GM21576 (cell line): Measurements from ENCODE around the gene GLIS1.

Source experiments
- ATAC-seq: cut with Tn5 transposase; IDR thresholded peaks from one replicate; pipeline ENCODE4 v1.9.1; 2021; ENCODE audit warnings: mild to moderate bottlenecking, moderate library complexity; ENCODE audit not compliant: unreplicated experiment

Gene GLIS1

DNA sequence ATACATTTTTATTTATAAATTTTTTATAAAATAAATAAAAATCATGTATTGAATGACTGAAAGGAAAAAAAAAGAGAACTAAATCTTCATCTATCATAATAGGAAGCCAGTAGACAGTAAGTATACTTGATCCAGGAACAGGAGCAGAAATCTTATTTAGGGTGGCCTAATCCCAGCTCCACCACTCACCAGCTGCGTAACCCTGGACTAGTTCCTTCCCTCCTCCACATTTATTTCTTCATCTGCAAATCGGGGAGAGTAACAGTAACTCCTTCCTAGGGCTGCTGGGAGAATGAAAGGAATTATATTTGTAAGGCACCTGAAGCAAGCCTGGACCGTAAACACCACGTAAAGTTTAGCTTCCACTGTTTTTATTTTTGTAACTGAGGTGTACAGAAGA, 17.9 kb downstream of the GLIS1 start:
- ATAC-seq: no peak

DNA sequence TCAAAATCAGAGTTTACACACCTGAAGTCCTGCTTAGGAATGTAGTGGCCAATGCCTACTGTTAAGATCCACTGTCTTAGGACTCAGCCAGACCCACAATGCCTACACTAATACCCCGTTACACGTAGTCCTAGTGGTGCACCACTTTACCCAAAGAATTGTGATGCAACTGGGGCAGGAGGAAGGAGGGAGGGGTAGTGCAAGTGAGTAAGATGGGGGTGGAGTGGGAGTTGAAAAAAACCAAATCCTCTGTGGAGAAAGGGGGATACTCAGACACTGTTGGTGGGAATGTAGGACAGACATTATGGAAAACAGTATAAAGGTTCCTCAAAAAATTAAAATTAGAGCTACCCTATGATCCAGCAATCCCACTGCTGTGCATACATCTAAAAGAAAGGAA, 19.5 kb downstream of the GLIS1 start:
- ATAC-seq: no peak

DNA sequence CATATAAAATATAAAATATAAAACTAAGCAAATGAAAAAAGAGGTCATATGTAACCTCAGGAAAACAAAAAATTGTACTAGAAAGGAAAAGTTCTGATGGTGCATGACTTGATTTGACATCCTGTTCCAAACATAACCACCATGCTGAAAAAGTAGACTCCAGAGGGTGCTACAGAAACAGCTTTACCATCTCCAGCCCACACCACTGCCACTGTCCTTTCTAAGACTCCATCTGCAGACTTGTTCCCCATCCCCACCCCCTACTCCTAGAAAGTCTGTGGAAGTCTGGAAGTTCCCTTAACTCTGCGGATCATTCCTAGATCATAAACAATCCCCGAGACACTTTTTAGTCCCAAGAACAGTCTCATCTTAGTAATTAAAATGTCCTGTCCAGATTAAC, 20.5 kb downstream of the GLIS1 start:
- ATAC-seq: no peak

DNA sequence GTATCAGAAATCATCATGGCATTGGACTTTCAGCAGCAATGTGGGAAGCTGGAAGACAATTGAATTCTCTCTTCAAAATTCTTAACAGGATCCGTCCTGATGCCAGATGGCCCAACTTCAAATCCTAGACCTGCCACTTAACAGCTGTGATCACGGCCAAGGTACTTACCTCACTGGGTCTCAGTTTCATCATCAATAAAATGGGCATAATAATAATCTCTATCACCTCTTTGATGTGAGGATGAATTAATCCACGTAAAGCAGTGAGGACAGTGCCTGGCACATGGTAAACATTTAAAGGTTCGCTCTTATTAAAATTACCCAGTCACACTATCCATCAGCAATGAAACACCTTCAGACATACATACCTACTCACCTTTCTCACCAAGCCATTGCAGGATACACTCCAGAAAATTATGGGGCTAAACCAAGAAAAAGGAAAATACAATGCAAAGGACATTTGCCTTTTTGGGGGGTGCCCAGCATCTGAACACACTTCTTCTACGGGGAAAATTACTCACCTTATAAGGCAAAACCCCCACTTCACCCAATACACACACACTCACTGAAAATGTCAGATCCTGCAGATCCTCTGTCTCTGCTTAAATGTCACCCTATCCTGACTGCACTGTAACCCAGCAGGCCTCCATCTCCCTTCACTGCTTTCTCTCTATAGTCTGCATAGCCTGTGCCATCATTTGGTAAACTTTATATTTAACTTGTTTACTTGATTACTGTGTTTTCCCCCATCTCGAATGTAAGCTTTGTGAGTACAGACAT, 21.7 kb downstream of the GLIS1 start:
- no peak for ATAC-seq

DNA sequence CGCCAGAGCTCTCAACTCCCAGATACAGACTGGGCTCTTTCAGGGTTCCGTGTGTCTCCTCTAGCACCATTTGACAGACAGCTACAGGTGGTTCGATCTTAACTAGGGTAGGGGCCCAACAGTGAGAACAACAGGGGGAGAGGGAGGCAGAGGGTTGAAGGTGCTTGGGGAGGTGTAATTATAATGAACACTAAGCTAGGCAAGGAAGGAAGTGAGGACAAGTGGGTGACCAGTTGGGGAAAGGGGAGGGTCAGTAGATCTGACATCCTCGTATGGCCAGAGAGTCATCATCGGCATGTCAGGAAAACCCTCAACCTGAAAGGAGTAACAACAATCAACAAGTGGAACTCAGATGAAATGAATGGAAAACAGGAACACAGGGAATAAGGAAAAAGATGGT, 22.8 kb downstream of the GLIS1 start:
- no peak for ATAC-seq

DNA sequence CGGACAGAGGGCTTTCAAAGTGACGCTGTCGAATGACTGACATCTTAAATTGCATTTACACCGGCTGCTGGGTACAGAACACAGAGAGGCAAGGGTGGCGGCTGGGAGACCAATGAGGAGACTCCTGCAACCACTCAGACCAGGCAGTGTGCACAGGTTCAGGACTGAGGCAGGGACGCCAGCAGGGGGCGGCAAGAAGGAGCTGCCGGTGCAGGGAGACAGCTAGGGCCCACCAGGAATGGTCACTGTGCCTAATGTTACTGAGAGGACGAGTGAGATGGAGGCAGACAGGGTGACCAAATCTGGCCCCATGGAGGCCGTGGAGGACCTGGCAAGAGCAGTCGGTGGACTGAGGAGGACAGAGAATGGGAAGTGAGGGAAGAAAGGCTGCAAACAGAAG, 23.5 kb downstream of the GLIS1 start:
- ATAC-seq: no peak

DNA sequence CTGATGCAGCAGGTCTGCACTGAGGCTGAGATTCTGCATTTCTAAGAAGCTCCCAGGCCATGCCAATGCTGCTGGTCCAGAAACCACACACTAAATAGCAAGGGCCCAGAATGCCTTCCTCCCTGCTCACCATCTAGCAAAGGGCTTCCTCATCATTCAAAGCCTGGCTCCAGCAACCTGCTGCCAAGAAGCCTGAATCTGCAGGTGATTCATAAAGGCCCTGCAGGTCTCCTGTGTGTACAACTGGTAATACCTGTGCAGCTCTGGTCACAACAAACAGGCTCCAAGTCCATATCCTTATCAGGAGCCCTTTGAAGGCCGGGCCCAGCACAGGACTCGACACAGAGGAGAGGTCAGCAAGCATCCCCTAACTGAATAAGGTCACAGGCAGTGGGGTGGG, 26.7 kb downstream of the GLIS1 start:
- no peak for ATAC-seq

DNA sequence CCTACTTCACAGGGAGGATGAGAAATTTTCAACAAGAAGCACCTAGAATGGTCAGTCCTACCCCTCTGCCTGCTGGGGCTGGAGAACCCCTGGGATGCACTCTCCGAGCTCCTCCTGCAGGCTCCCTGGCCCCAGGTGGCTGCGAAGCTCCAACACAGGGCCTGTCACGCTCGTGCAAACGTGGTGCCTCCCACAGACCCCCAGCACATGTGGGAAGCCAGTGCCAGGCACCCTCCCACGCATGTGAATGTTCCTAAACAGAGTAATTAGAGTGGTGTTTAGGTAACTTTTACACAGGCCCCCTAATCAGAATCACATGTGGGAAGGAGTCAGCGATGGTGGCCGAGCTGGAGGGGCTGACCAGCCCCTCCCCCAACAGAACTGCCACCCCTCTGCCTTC, 28.4 kb downstream of the GLIS1 start:
- ATAC-seq: no peak

DNA sequence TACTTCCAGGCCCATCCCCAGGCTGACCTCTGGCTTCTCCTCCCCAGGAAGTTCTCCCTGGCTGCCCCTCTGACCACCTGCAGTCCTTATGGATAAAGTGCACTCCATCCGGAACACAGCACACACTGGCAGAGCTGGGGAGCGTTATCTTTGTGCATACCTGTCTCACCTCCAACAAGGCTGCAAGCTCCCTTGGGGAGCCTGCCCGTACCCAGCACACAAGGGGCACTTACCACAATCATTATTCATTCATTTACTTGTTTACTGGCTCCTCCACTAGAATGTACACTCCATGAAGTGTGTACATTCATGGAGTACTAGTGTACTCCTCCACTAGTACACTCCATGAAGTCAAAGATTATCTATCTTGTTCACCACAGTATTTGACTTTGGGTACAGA, 30.3 kb downstream of the GLIS1 start:
- ATAC-seq: no peak

DNA sequence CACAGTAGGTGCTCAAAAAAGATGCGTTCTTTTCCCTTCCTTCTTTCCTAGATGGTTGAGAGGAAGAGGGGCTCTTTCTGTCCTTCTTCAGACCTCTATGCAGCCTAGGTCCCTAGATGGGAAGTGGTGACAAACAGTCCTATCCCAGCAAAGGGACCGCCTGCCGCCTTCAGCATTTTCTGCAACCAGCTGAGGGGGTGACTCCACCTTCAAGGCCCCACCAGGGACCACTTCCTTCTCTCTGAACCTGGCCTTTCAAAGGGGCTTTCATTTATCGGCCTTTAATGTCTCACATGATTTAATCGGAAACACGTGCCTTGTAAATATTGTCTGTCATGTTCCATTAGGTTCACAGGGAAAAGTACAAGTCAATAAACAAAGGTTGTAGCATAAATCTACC, 32.6 kb downstream of the GLIS1 start:
- ATAC-seq: no peak

DNA sequence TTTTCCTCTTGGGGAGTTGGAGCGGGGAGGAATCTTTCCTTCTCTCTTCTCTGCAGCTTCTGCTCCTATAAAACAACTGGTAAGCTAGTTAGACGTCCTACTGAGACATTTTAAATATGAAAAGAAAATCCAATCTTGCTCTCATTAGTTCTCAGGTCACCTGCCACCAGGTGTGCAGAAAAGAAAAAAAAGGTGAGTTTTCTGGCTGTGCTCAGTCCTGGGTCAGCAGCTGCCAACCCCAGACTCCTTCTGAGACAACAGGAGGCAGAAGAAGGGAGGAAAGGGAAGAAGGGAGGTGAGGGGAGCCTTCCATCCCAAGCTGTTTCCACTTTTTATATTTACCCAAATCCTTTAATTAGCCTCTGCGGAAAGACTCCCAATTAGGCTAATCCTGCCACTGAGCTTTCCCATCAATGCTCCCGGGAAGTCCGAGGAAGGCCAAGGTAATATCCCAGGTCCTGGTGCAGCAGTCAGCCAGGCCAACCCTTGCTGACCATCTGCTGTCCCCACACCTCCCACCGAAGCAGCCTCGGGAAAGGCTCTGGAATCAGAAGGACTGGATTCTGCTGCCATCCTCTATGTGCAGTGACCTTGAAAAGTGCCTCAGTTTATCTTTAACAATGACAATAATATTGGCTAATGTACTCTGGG, 33.4 kb downstream of the GLIS1 start:
- ATAC-seq: no peak

DNA sequence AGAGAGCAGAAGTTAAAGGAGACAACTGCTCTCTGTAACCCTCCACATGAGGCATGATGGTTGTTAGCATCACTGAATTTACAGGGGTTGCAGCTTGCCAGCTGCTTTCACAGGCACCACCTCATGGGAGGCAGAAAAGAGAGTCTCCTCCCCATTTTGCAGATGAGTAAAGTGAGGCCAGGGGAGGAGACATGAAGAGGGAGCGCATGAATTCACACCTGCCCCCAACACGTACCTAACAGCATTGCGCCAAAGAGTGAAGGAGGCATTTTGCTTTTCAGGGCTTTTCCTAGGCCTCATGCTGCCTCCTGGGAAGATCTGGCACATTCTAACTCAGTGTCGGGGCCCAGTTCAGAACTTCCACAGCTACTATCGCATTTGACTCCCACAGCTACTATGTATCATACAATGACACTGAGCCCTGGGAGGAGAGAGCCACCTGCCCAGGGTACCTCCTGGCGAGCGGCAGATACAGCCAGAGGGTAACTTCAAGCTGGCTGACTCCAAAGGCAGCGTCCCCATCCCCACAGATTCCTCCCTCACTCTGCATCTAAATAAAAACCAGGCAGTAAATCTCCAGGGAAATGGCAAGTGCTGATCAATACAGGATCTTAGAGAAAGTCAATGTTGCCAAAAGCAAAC, 34.0 kb downstream of the GLIS1 start:
- ATAC-seq: no peak

DNA sequence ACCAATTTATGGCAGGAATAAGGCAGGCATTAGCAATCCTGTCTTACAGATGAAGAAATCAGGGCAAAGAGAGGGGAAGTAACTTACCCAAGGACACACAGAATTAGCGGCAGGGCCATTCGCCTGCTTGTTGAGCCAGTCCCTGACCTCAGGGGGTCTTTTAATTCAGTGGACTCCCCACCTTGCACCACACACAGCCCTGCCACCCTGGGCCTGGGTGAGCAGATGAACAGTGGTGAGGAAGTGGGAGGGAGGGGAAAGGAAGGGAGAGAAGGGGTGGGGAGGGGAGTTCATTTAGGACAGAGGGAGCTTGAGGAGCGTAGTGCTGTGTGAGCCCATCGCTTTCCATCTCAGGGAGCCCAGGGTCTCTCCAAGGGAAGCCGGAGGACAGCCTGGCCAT, 34.7 kb downstream of the GLIS1 start:
- no peak for ATAC-seq

DNA sequence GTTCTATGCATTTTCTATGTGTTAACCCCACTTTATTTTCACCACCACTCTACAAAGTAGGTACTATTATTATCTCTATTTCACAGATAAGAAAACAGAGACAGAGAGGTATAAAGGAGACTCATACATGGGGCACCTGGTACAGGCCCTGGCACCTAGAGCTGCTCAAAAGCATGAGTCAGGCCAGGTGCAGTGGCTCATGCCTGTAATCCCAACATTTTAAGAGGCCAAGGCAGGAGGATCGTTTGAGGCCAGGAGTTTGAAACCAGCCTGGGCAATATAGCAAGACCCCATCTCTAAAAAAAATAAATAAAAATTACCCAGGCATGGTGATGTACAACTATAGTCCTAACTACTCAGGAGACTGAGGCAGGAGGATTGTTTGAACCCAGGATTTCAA, 35.8 kb downstream of the GLIS1 start:
- no peak for ATAC-seq

DNA sequence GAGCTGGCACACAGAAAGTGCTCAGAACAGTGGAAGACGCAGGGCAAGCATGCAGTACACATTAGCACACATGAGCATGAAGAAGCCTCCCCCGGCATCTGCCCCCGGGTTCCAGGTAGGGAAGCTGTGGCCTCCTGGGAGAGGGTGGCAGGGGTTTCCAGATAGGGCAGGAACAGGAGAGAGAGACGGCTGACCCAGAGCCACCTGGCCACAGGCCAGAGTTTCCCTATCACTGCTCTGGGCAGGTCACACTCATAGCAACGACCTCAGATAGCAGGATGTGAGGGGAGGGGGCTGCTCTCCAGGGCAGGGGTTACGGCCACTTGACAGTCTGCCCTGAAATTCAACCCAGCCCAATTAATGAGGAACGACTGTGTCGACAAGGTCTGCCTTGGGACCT, 36.6 kb downstream of the GLIS1 start:
- no peak for ATAC-seq

DNA sequence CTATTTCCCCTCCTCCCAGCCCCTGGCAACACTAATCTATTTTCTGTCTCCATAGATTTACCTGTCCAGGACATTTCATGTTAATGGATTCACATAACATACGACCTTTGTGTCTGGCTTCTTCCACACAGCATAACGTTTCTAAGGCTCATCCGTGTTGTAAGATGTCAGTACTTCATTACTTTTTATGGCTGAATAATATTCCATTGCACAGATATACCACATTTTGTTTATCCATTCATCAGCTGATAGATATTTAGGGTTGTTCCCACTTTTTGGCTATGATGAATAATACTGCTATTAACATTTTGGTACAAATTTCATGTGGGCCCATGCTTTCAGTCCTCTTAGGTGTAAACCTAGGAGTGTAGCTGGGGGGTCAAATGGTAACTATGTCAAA, 38.2 kb downstream of the GLIS1 start:
- ATAC-seq: no peak

DNA sequence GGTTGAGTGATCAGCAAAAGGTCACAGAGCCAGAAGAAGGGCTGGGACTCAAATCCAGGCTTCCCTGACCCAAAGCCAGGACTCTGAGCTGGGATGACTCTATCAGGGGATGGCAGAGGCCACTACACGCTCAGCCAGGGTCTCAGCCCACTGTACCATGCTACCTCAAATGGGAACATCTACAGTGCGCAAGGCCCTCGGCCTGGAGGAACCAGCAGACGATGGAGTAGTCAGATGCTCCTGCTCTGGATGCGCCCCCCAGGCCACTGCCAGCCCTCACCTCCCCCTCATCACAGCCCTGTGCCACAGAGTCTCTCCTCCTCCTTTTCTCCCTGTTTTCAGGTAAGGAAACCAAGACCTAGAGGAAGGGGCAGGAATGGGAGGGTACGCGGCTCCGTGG, 39.0 kb downstream of the GLIS1 start:
- ATAC-seq: no peak

DNA sequence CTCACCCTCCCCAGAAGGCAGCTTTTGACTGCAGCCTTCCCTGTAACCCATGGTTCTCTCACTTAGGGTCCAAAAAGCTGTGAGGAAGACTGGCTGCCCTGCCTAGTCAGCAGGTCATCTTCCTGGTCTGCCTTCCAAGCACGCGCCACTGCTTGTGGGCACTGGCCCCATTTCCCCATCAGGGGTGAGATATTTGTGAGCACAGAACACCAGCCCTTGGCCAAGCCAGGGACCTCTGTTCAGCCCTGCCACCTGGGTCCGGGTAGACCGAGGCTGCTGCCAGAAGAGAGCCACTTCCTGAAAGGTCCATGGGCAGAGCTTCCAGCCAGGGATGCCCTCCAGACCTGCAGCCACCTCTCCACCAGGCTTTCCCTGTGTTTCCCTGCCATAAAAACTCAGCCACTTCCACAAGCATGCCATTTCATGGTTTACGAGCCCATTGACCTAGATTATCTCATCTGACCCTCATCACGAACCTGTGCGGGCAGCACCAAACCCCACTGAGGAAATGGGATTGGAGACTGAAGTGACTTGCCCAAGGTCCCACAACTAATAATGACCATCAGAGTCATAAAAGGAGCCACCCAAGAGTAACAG, 40.5 kb downstream of the GLIS1 start:
- no peak for ATAC-seq

DNA sequence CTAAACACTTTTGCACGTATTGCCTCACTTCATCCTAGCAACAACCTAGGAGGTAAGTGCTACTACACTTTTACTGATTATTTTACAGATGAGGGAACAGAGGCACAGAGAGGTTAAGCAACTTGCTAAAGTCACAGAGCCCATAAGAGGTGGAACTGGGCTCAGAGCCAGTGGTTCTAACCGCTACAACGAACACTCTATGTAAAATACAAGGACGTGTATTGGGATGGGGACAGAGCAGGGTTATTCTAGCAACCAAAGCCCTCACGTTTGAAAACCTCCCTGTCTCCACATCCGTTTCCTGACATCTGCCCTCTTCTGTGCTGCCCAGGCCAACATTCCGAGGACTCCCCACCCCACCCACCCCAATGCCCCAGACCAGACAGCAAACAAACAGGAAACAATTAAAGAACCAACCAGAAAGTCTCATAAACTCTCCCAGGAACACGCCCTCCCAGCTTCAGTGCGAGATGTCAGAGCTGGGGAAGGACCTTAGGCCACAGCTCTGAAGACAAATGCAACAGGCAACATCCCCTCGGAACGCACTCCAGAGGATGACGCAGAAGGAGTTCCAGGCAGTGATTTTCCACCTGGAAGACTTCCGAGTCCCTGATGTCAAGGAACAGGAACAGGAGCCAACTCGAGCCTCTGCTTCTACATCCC, 41.1 kb downstream of the GLIS1 start:
- no peak for ATAC-seq

DNA sequence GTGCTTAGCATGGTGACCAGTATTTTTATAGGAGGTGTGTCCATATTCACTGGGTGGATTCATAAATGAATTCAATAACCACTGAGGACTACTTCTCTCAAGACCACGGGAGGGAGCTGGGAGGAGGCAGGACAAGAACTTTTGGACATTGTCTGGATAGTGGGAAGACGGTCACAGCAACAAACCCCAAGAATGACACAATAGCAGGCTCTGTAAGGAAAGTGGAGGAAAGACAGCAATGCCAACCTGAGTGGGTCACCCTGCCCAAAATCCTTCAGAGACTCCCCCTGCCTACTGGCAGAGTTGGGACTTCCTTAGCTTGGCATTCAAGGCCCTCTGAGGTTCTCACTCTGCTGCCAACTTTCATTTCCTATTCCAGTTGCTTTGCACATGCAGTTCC, 42.0 kb downstream of the GLIS1 start:
- ATAC-seq: no peak

DNA sequence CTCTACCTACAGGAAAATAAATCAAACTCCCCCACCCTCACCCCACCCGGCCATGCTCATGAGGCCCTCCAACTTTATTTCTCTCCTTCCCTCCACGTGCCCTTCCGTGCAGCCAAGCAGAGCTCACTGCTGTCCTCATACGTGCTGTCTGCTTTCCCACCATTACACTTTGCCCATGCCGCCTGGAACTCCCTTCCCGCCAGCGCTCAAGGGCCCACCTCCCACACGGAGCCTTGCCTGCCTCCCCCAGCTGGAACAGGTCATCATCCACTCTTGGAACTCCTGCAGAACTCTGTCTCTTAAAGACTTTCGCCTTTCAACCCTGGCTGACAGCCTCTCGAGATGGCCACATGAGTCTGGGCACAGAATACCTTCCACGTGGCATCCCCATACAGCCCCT, 42.4 kb downstream of the GLIS1 start:
- no peak for ATAC-seq
